ENCODE results near the gene SFXN1.

DNA sequence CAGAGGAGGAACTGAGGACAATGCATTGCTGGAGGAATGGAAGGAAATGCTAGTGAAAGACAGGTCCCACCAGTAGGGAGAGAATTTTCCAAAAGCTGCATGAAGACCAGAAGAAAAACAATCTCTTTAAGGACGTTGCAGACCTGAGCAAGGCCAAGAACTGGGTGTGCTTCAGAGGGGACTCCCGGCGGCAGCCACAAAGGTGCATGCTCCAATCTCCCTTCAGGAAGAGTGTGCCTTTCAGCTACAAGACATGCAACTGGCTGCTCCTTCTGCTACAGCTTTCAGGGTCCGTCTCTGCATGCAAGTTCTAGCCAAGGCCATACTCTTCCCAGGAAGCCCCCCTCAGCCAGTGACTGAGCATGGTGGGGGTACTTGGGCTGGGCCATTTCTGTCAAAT lies 62.9 kb downstream of the SFXN1 start:
- TF ChIP-seq EZH2 (IDR thresholded peaks at IDR 0.05; ENCODE audit: insufficient read depth, poor library complexity, severe bottlenecking) (no peak), EZH2phosphoT487 (IDR thresholded peaks at IDR 0.05; ENCODE audit: insufficient read depth, low read depth) (no peak)
